GM12875 (cell line): Measurements from ENCODE around the gene ATP2A3.
A peak's percentile ranks its signal among the peaks of the same experiment; 100 is the strongest.

Experiments used
- H3K4me3 ChIP-seq: one replicate; pipeline ENCODE4 v1.5.1; 2011; ENCODE audit warnings: low read depth, low read length, control low read depth
- CTCF ChIP-seq: IDR thresholded peaks from 2 replicates; pipeline ENCODE4 v1.5.1; 2011; ENCODE audit warnings: low read depth, mild to moderate bottlenecking, control low read depth, inconsistent platforms, low read length, moderate library complexity, borderline replicate concordance; ENCODE audit not compliant: insufficient read depth

The ATP2A3 gene

GRCh38 chr17:3972931-3973330 is 8.7 kb upstream of the ATP2A3 start:
- no peak for TF ChIP-seq CTCF
- no peak overlapping the region for H3K4me3 ChIP-seq

GRCh38 chr17:3972281-3972731 is 8.1 kb upstream of the ATP2A3 start:
- no peak overlapping the region for H3K4me3 ChIP-seq

GRCh38 chr17:3970668-3971067 is 6.4 kb upstream of the ATP2A3 start:
- H3K4me3 ChIP-seq: no peak overlapping the region
- TF ChIP-seq CTCF: no peak

More at GRCh38 chr17:3972281-3972731, 8.1 kb upstream of the ATP2A3 start:
- TF ChIP-seq CTCF: no peak

- TF ChIP-seq CTCF: no peak
- no peak overlapping the region for H3K4me3 ChIP-seq
Observed at GRCh38 chr17:3969963-3970362, 5.7 kb upstream of the ATP2A3 start.

- TF ChIP-seq CTCF: no peak
- no peak overlapping the region for H3K4me3 ChIP-seq
Observed at GRCh38 chr17:3968886-3969524, 4.8 kb upstream of the ATP2A3 start.

GRCh38 chr17:3968015-3968414 is 3.8 kb upstream of the ATP2A3 start:
- no peak overlapping the region for H3K4me3 ChIP-seq
- no peak for TF ChIP-seq CTCF

GRCh38 chr17:3966720-3967363 is 2.6 kb upstream of the ATP2A3 start:
- 0 out of 2 replicates have a peak, but pooled peaks have one; percentile 5 for TF ChIP-seq CTCF
- no peak overlapping the region for H3K4me3 ChIP-seq
